GM12801 (cell line): Measurements from ENCODE around the gene ENTR1.

Source experiments
- TF ChIP-seq, protein P1 (sequence below): IDR thresholded peaks from one replicate; pipeline ENCODE4 v1.5.1; 2011; ENCODE audit warnings: control low read depth; ENCODE audit not compliant: insufficient read length; ENCODE audit errors: extremely low read depth

Gene ENTR1

DNA sequence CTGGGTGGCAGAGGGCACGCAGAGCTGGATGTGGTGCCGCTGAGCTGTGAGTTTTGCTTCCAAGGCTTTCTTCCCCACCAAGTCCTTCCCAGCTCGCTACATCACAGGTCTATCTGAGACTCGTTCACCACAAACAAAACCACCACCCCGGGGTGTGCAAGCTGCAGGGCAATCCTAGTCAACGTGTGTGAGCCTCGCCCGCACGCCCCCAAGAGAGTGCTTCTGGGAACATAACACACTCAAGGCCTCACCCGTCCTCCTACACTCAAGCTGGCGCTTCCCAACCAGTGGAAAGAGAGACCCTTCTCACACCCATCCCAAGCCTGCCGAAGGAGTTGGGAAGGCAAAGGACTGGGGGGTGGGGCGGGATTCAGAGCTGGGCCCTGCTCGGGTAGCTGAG lies 21.0 kb downstream of the ENTR1 start:
- TF ChIP-seq, protein P1, sequence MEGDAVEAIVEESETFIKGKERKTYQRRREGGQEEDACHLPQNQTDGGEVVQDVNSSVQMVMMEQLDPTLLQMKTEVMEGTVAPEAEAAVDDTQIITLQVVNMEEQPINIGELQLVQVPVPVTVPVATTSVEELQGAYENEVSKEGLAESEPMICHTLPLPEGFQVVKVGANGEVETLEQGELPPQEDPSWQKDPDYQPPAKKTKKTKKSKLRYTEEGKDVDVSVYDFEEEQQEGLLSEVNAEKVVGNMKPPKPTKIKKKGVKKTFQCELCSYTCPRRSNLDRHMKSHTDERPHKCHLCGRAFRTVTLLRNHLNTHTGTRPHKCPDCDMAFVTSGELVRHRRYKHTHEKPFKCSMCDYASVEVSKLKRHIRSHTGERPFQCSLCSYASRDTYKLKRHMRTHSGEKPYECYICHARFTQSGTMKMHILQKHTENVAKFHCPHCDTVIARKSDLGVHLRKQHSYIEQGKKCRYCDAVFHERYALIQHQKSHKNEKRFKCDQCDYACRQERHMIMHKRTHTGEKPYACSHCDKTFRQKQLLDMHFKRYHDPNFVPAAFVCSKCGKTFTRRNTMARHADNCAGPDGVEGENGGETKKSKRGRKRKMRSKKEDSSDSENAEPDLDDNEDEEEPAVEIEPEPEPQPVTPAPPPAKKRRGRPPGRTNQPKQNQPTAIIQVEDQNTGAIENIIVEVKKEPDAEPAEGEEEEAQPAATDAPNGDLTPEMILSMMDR = no peak

DNA sequence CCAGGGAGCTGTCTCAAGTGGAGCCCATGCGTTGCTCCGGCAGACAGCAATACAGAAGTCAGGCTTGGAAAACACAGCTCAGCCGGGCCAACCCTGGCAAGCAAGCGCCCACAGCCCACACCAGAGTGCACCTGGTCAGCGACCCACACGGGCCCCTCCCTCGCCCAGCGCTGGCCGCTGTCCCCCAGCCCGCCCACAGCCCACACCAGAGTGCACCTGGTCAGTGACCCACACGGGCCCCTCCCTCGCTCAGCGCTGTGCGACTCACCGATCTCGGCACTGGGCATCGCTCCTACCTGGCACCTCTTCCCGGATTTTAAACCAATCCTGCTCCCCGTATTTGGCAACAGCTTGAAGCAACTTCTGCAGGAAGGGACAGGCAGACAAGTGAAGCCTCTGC lies 23.2 kb downstream of the ENTR1 start:
- TF ChIP-seq, protein P1 = no peak

DNA sequence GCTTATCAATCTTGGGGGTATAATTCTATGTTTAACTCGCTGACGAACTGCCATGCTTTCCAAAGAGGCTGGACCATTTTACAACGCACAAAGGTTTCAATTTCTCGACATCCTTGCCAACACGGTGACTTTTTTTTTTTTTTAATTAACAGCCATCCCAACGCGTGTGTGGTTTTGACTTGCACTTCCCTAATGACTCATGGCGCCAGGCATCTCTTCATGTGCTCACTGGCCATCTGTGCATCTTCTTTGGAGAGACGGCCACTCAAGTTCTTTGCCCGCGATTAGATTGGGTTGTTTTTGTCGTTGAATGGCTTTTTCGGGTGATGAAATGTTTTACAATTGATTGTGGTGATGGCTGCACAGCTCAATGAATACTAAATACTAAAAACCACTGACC lies 24.4 kb downstream of the ENTR1 start:
- TF ChIP-seq, protein P1 = no peak

DNA sequence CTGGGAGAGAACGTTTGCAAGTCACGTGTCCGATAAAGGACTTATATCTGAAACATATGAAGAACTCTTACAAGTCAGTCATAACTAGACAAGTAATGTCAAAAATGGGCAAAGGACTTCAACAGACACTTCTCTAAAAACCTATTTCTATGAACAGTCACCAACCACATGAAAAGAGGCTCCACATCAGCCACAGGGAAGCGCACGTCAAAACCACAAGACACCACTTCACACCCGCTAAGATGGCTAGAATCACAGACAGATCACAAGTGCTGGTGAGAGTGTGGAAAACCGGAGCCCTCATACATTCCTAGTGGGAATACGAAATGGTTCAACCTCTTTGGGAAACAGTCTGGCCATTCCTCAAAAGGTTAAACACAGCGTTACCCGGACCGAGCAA lies 25.4 kb downstream of the ENTR1 start:
- TF ChIP-seq, protein P1 = no peak

DNA sequence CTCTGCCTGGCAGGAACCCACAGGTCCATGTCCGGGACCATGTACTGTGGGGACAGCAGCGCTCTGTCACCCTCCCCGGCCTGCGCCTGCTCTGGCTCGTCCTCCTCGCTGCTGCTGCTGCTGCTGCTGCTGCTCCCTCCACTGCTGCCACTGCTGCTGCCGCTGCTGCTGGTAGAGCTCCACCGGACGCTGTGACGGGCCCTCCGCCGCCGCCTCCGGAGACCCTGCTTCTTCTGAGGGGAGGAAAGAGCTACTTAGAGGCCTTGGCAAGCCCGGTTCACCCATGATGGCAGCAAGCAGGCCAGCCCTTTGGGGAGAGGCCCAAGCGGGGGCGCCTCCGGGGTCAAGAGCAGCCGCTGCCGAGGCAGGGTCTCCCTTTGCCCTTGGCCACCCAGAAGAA lies 27.0 kb downstream of the ENTR1 start:
- TF ChIP-seq, protein P1 = no peak

DNA sequence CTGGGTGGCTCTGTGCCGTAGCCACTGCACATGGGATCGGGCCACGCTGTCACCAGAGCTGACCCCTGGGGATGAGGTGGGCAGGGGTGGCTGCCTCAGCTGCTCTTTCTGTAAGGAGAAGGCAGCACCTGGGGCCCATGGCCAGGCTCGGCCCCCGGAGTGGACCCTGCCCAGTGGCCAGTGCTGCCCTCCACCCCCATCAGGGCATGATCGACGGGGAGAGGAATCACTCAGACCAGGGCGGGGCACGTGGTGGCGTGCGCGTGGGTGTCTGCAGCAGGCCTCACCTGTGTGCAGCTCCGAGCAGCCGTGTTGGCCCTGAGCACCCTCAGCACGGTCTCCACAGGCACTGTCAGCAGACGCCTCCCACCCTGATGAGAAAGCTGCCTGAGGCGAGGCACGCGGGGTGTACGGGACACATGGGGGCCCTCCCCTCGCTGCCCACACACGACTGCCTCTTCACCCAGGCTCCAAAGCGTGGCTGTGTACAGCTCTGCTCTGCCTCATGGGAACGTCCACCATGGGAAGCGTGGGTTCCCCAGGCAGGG lies 28.4 kb downstream of the ENTR1 start:
- TF ChIP-seq, protein P1 = no peak

DNA sequence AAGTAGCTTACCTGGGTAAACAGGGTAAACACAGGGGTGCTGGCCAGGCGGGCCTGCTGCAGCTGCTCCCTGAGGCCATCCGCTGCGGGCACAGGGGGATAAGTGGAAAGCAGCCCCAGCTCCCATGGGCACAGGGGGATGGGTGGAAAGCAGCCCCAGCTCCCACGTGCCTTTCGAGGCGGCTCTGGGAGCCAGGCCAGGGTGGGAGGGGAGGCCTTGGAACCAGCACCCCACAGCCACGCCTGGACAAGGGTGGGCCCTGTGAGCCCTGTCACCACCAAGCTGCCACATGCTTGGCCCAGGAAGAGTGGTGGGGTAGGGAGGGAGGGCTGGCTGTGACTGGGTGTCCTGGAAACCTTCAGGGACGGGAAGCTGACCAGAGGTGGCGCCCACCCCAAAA lies 29.1 kb downstream of the ENTR1 start:
- TF ChIP-seq, protein P1 = no peak

DNA sequence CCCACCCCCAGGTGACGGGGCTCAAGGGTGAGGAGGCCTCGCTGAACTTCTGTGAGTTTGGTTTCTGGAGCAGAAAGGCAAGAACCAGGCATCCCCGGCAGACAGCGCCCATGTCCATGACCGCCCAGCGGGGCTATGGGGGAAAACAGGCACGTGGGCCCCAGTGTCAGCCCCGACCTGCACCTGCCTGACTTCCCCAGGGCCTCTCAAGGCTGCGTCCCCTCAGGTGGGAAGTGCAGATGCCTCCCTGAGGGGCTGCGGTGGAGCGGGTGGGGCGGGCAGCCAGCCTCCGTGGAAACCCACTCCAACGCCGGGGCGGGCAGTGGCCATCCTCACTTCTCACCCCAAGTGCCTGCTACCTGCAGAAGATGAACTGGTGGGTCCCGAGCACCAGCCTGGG lies 30.0 kb downstream of the ENTR1 start:
- TF ChIP-seq, protein P1 = no peak
